ENCODE results near the gene KBTBD7. TPM values are rescaled to one million over a fixed set of nuclear protein-coding genes. Genes with fewer than 3 reads are reported as not detected.

The KBTBD7 gene
- total RNA-seq, 1 experiment from 2014 or later = 10.5 TPM

DNA sequence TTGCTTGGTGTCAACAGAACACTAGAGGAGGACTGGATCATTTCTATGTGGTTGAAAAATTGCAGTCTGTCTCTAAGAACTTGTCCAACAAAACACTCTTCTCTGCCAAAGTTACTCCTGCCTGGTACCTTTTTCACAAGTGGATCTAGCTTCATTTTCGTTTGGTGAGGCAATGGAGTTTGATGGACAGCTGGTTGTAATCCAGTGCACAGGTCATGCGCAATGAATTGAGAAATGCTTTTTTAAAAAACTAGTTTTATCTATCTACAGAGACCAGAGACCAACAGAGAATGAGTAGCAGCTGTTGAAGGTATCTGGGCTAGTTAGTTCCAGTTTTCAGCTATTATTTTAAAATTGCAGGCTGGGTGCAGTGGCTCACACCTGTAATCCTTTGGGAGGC, 49.8 kb downstream of the KBTBD7 start:
- CTCF ChIA-PET = no interaction called here
- Histone ChIP-seq H3K4me1 (no peaks in the 10 kb centered on the region), H3K36me3 (ENCODE audit: control insufficient read depth, insufficient read depth, low read length) (no peaks in the 10 kb centered on the region), H3K9me3 (peaks cover 26% of the 10 kb centered on the region), H3K27me3 (replicated peaks; ENCODE audit: control insufficient read depth, insufficient read depth, low read length) (no peaks in the 10 kb centered on the region), H3K4me3 (ENCODE audit: low read depth, low read length) (no peak overlapping the region)
- no peaks in the 10 kb centered on the region for H3K4me1 Mint-ChIP-seq (ENCODE audit: low read depth, unreplicated experiment)
- peaks cover 9% of the 10 kb centered on the region for H3K36me3 Mint-ChIP-seq (ENCODE audit: insufficient read depth, unreplicated experiment)
- H3K4me3 Mint-ChIP-seq (ENCODE audit: unreplicated experiment) = no peak overlapping the region
- no peaks in the 10 kb centered on the region for H3K27me3 Mint-ChIP-seq (ENCODE audit: insufficient read depth, unreplicated experiment)
- DNase-seq = no peak
- H3K27ac Mint-ChIP-seq (ENCODE audit: unreplicated experiment) = no peak overlapping the region
- TF ChIP-seq, protein P1, sequence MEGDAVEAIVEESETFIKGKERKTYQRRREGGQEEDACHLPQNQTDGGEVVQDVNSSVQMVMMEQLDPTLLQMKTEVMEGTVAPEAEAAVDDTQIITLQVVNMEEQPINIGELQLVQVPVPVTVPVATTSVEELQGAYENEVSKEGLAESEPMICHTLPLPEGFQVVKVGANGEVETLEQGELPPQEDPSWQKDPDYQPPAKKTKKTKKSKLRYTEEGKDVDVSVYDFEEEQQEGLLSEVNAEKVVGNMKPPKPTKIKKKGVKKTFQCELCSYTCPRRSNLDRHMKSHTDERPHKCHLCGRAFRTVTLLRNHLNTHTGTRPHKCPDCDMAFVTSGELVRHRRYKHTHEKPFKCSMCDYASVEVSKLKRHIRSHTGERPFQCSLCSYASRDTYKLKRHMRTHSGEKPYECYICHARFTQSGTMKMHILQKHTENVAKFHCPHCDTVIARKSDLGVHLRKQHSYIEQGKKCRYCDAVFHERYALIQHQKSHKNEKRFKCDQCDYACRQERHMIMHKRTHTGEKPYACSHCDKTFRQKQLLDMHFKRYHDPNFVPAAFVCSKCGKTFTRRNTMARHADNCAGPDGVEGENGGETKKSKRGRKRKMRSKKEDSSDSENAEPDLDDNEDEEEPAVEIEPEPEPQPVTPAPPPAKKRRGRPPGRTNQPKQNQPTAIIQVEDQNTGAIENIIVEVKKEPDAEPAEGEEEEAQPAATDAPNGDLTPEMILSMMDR (IDR thresholded peaks at IDR 0.05; ENCODE audit: insufficient read depth in 1 of 2, low read depth in 1 of 2, low read length in 1 of 2, severe bottlenecking in 1 of 2, unreplicated experiment in 1 of 2) = no peak
- BruUV-seq (replicated peaks) = no TSS peak
- peaks cover 26% of the 10 kb centered on the region for H3K9me3 Mint-ChIP-seq (ENCODE audit: unreplicated experiment)
- POLR2A ChIA-PET = no interaction called here
- intact Hi-C loops (cut with micrococcal nuclease; ENCODE audit: unreplicated experiment) = no loop called here

Other genes with a start within 250 kb of the KBTBD7 start
- gene ELF1, start 175.3 kb downstream of the KBTBD7 start, total RNA-seq (2022) = 108 and 116 TPM in 2 replicates
- gene WBP4, start 133.1 kb downstream of the KBTBD7 start, total RNA-seq (2022) = 12.9 and 13.6 TPM in 2 replicates
- gene KBTBD6, start 61.8 kb downstream of the KBTBD7 start, total RNA-seq (2022) = 9.3 and 9.5 TPM in 2 replicates
- gene MTRF1, start 69.0 kb upstream of the KBTBD7 start, total RNA-seq (2022) = 21.2 and 24.7 TPM in 2 replicates
- gene NAA16, start 116.7 kb upstream of the KBTBD7 start, total RNA-seq (2022) = 32.4 and 37.3 TPM in 2 replicates